HCT116 (cell line): ENCODE measurements around the gene CDC6. TPM values are rescaled to one million over a fixed set of nuclear protein-coding genes. Genes with fewer than 3 reads are reported as not detected.
A peak's percentile ranks its signal among the peaks of the same experiment; 100 is the strongest.

Experiments
- ATAC-seq: fragments of 200-7000 bp; cut with Tn5 transposase; 2 replicates; pipeline ENCODE4 v1.9.1; 2020; ENCODE audit warnings: mild to moderate bottlenecking, moderate library complexity
- BruUV-seq: library from RNA; stranded (reverse); fragments of 400-500 nt; replicated peaks from 2 replicates; lab custom pipeline; 2021; lab: Mats Ljungman, UMichigan
- CTCF ChIA-PET: fragments of 300-600 bp; sonication (Branson Sonifier 250); formaldehyde crosslinking; loops from one replicate; lab custom pipeline; 2021; ENCODE audit warnings: antibody characterized with exemption; lab: Charles Lee
- POLR2A ChIA-PET: fragments of 300-600, 350-600 bp; sonication (Branson Sonifier 250); formaldehyde crosslinking; loops from one replicate; lab custom pipeline; 2021; ENCODE audit warnings: antibody characterized with exemption; lab: Charles Lee
- RAD21 ChIA-PET, 2 experiments: fragments of 300-600 bp; sonication (Branson Sonifier 250); formaldehyde crosslinking; loops; one replicate each; lab custom pipeline; 2023; ENCODE audit warnings: low total read pairs in 2 of 2; ENCODE audit not compliant: uncharacterized antibody in 2 of 2, unreplicated experiment in 2 of 2, low non-redundant PET in 1 of 2; lab: Charles Lee
- DNase-seq: peaks from one replicate; pipeline ENCODE4 v3.0.0-alpha.2; 2010; ENCODE audit warnings: low read depth, low spot score
- H2AFZ ChIP-seq: fragments of 200-600 bp; shearing (Covaris generic), sonication (generic); 2 replicates; pipeline ENCODE4 v1.6.1; 2017; ENCODE audit warnings: low read depth, mixed run types, mixed read lengths, antibody characterized with exemption, low read length; ENCODE audit not compliant: poor library complexity, severe bottlenecking
- H3K27ac ChIP-seq: 2 replicates; pipeline ENCODE4 v1.5.1; 2012; ENCODE audit warnings: low read depth, low read length
- H3K27me3 ChIP-seq: fragments of 200-600 bp; sonication (generic); 2 replicates; pipeline ENCODE4 v1.6.1; 2016; ENCODE audit warnings: mixed run types, low read length, mixed read lengths; ENCODE audit not compliant: insufficient read depth
- H3K36me3 ChIP-seq, 2 experiments: fragments of 200-500 bp in 1 of 2; fragments of 200-600 bp in 1 of 2; sonication (Bioruptor generic) in 1 of 2; sonication (generic) in 1 of 2; 2 replicates each; pipeline versions ENCODE4 v1.5.1 to v1.6.1; 2014 to 2016; ENCODE audit warnings: low read length in 2 of 2, inconsistent platforms in 1 of 2, mixed read lengths in 1 of 2, mixed run types in 1 of 2; ENCODE audit not compliant: insufficient read depth in 2 of 2, control insufficient read depth in 1 of 2
- H3K4me1 ChIP-seq, 2 experiments: fragments of 200-600 bp in 1 of 2; sonication (generic) in 1 of 2; 2 replicates each; pipeline versions ENCODE4 v1.5.1 to v1.6.1; 2012 to 2017; ENCODE audit warnings: low read length in 2 of 2, inconsistent platforms in 1 of 2, mild to moderate bottlenecking in 1 of 2, mixed read lengths in 1 of 2, mixed run types in 1 of 2, moderate library complexity in 1 of 2; ENCODE audit not compliant: insufficient read depth in 2 of 2, control insufficient read depth in 1 of 2
- H3K4me2 ChIP-seq: fragments of 200-600 bp; sonication (generic); 2 replicates; pipeline ENCODE4 v1.6.1; 2017; ENCODE audit warnings: mixed run types, low read length, mixed read lengths
- H3K4me3 ChIP-seq, 2 experiments: fragments of 200-600 bp in 1 of 2; sonication (generic) in 1 of 2; replicated peaks in 1 of 2; 2 replicates each; pipeline ENCODE4 v1.5.1; 2011 to 2016; ENCODE audit warnings: low read length in 2 of 2, control low read depth in 1 of 2, low read depth in 1 of 2, mild to moderate bottlenecking in 1 of 2, mixed read lengths in 1 of 2, mixed run types in 1 of 2
- H3K79me2 ChIP-seq: fragments of 200-600 bp; sonication (generic); 2 replicates; pipeline ENCODE4 v1.6.1; 2017; ENCODE audit warnings: mild to moderate bottlenecking, mixed run types, low read length, moderate library complexity, mixed read lengths; ENCODE audit not compliant: insufficient read depth
- H3K9ac ChIP-seq: fragments of 200-600 bp; sonication (generic); 2 replicates; pipeline ENCODE4 v1.6.1; 2016; ENCODE audit warnings: low read length, mixed read lengths
- H3K9me2 ChIP-seq: fragments of 200-600 bp; sonication (generic), shearing (Covaris generic); 2 replicates; pipeline ENCODE4 v1.6.1; 2017; ENCODE audit warnings: mixed run types, mild to moderate bottlenecking, moderate library complexity; ENCODE audit not compliant: insufficient read depth
- H3K9me3 ChIP-seq, 2 experiments: fragments of 200-500 bp in 1 of 2; fragments of 200-600 bp in 1 of 2; sonication (Bioruptor generic) in 1 of 2; sonication (generic) in 1 of 2; 2 replicates each; pipeline ENCODE4 v1.6.1; 2014 to 2017; ENCODE audit warnings: low read length in 2 of 2, mixed read lengths in 2 of 2, inconsistent platforms in 1 of 2, low read depth in 1 of 2, mild to moderate bottlenecking in 1 of 2, mixed run types in 1 of 2, moderate library complexity in 1 of 2; ENCODE audit not compliant: control insufficient read depth in 1 of 2, insufficient read depth in 1 of 2
- H4K20me1 ChIP-seq: fragments of 200-600 bp; sonication (generic), shearing (Covaris generic); 2 replicates; pipeline ENCODE4 v1.6.1; 2017; ENCODE audit warnings: mixed run types, mild to moderate bottlenecking, moderate library complexity; ENCODE audit not compliant: insufficient read depth
- CBX3 ChIP-seq: IDR thresholded peaks from 2 replicates; pipeline ENCODE4 v1.6.1; 2012; ENCODE audit warnings: low read depth
- CEBPB ChIP-seq: IDR thresholded peaks from 2 replicates; pipeline ENCODE4 v1.6.1; 2012; ENCODE audit warnings: low read depth
- CTCF ChIP-seq, 3 experiments: fragments of 200-600 bp in 1 of 3; sonication (generic) in 1 of 3; IDR thresholded peaks in 2 of 3; conservative IDR thresholded peaks in 1 of 3; 2 replicates each; pipeline ENCODE4 v1.5.1; 2012 to 2017; ENCODE audit warnings: low read depth in 2 of 3, low read length in 2 of 3, antibody characterized with exemption in 1 of 3, borderline replicate concordance in 1 of 3, control low read depth in 1 of 3, mild to moderate bottlenecking in 1 of 3, mixed read lengths in 1 of 3, mixed run types in 1 of 3, moderate library complexity in 1 of 3; ENCODE audit not compliant: insufficient read depth in 1 of 3
- EGR1 ChIP-seq: IDR thresholded peaks from 2 replicates; pipeline ENCODE4 v1.6.1; 2012; ENCODE audit warnings: low read depth
- EZH2 ChIP-seq: fragments of 200-600 bp; sonication (generic); IDR thresholded peaks from 2 replicates; pipeline ENCODE4 v1.6.1; 2017; ENCODE audit warnings: antibody characterized with exemption, mixed run types
- EZH2phosphoT487 ChIP-seq: fragments of 200-600 bp; IDR thresholded peaks from 2 replicates; pipeline ENCODE4 v1.6.1; 2018; ENCODE audit warnings: antibody characterized with exemption, borderline replicate concordance
- FOSL1 ChIP-seq: IDR thresholded peaks from 2 replicates; pipeline ENCODE4 v1.6.1; 2012; ENCODE audit warnings: low read depth
- JUND ChIP-seq: IDR thresholded peaks from 2 replicates; pipeline ENCODE4 v1.6.1; 2012
- POLR2A ChIP-seq: IDR thresholded peaks from 2 replicates; pipeline ENCODE4 v1.7.0; 2011; ENCODE audit warnings: borderline replicate concordance; ENCODE audit not compliant: insufficient read depth, insufficient read length; ENCODE audit errors: extremely low read depth
- POLR2AphosphoS5 ChIP-seq: IDR thresholded peaks from 2 replicates; pipeline ENCODE4 v1.6.1; 2011; ENCODE audit warnings: mild to moderate bottlenecking, low read depth, low read length, moderate library complexity
- RAD21 ChIP-seq: IDR thresholded peaks from 2 replicates; pipeline ENCODE4 v1.6.1; 2012; ENCODE audit warnings: low read depth, mild to moderate bottlenecking
- SIN3A ChIP-seq: IDR thresholded peaks from 2 replicates; pipeline ENCODE4 v1.6.1; 2012; ENCODE audit warnings: low read depth
- SP1 ChIP-seq: IDR thresholded peaks from 2 replicates; pipeline ENCODE4 v1.6.1; 2012; ENCODE audit warnings: low read depth
- SRF ChIP-seq: IDR thresholded peaks from 2 replicates; pipeline ENCODE4 v1.6.1; 2012; ENCODE audit warnings: low read depth
- TCF7L2 ChIP-seq: IDR thresholded peaks from 2 replicates; pipeline ENCODE4 v1.7.0; 2011; ENCODE audit warnings: borderline replicate concordance, inconsistent platforms; ENCODE audit not compliant: insufficient read depth, insufficient read length; ENCODE audit errors: extremely low read depth
- ZBTB33 ChIP-seq: IDR thresholded peaks from 2 replicates; pipeline ENCODE4 v1.6.1; 2011; ENCODE audit warnings: mild to moderate bottlenecking, low read length, moderate library complexity; ENCODE audit not compliant: insufficient replicate concordance; ENCODE audit errors: extremely low read depth
- ZFX ChIP-seq: fragments of 450-650 bp; IDR thresholded peaks from 2 replicates; pipeline ENCODE4 v1.6.1; 2017
- intact Hi-C: fragments of 100-400 bp; cut with micrococcal nuclease; formaldehyde crosslinking; loops from 2 replicates; pipeline ENCODE4 v1.10.0; 2022
- total RNA-seq: library from RNA; stranded (reverse); gene quantifications from one replicate; pipeline ENCODE4 v1.2.1, GENCODE V29; 2021; ENCODE audit not compliant: unreplicated experiment
- TF ChIP-seq, protein P1 (sequence below): IDR thresholded peaks from 2 replicates; pipeline ENCODE4 v1.6.1; 2012
- TF ChIP-seq, protein P2 (sequence below): IDR thresholded peaks from 2 replicates; pipeline ENCODE4 v1.6.1; 2012
- TF ChIP-seq, protein P3 (sequence below): IDR thresholded peaks from 2 replicates; pipeline ENCODE4 v1.6.1; 2012; ENCODE audit warnings: low read depth

Gene CDC6
- total RNA-seq, 1 experiment from 2014 or later, result 117 TPM

- BruUV-seq, result no TSS peak
- H3K9ac ChIP-seq, result peak overlapping the region; percentile 66
- peaks cover 43 to 64% of the 10 kb centered on the region in 2 experiments for H3K4me1 ChIP-seq
- TF ChIP-seq TCF7L2 (no peak), FOSL1 (no peak), RAD21 (no peak), SIN3A (no peak), ZBTB33 (no peak), EGR1 (no peak), CEBPB (no peak), SRF (no peak), JUND (no peak), POLR2A (no peak), CBX3 (no peak), EZH2phosphoT487 (no peak), SP1 (no peak), EZH2 (no peak), POLR2AphosphoS5 (no peak), CTCF (IDR thresholded peaks at IDR 0.05 in 2 of 3, conservative IDR thresholded peaks at IDR 0.05 in 1 of 3; ENCODE audit: borderline replicate concordance in 1 of 3, insufficient read depth in 1 of 3, low read depth in 2 of 3, low read length in 2 of 3) (no peak), ZFX (no peak)
- TF ChIP-seq, protein P1, sequence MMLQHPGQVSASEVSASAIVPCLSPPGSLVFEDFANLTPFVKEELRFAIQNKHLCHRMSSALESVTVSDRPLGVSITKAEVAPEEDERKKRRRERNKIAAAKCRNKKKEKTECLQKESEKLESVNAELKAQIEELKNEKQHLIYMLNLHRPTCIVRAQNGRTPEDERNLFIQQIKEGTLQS, result no peak
- TF ChIP-seq, protein P2, sequence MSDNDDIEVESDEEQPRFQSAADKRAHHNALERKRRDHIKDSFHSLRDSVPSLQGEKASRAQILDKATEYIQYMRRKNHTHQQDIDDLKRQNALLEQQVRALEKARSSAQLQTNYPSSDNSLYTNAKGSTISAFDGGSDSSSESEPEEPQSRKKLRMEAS, result no peak
- TF ChIP-seq, protein P3, sequence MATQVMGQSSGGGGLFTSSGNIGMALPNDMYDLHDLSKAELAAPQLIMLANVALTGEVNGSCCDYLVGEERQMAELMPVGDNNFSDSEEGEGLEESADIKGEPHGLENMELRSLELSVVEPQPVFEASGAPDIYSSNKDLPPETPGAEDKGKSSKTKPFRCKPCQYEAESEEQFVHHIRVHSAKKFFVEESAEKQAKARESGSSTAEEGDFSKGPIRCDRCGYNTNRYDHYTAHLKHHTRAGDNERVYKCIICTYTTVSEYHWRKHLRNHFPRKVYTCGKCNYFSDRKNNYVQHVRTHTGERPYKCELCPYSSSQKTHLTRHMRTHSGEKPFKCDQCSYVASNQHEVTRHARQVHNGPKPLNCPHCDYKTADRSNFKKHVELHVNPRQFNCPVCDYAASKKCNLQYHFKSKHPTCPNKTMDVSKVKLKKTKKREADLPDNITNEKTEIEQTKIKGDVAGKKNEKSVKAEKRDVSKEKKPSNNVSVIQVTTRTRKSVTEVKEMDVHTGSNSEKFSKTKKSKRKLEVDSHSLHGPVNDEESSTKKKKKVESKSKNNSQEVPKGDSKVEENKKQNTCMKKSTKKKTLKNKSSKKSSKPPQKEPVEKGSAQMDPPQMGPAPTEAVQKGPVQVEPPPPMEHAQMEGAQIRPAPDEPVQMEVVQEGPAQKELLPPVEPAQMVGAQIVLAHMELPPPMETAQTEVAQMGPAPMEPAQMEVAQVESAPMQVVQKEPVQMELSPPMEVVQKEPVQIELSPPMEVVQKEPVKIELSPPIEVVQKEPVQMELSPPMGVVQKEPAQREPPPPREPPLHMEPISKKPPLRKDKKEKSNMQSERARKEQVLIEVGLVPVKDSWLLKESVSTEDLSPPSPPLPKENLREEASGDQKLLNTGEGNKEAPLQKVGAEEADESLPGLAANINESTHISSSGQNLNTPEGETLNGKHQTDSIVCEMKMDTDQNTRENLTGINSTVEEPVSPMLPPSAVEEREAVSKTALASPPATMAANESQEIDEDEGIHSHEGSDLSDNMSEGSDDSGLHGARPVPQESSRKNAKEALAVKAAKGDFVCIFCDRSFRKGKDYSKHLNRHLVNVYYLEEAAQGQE, result no peak
- POLR2A ChIA-PET, result no interaction called here
- ATAC-seq (no peak), DNase-seq (no peak)
- H3K27me3 ChIP-seq, result no peaks in the 10 kb centered on the region
- peak overlapping the region; percentile 46 to 56 for H3K4me3 ChIP-seq
- peak overlapping the region; percentile 60 for H3K27ac ChIP-seq
- RAD21 ChIA-PET, result no interaction called here
- H2AFZ ChIP-seq, result no peak overlapping the region
- no peaks in the 10 kb centered on the region for H3K9me2 ChIP-seq
- peaks cover 86% of the 10 kb centered on the region for H3K79me2 ChIP-seq
- intact Hi-C loops, result no loop called here
- H3K36me3 ChIP-seq, result no peaks in the 10 kb centered on the region
- no peaks in the 10 kb centered on the region for H3K9me3 ChIP-seq
- peak overlapping the region; percentile 95 for H3K4me2 ChIP-seq
- H4K20me1 ChIP-seq, result no peaks in the 10 kb centered on the region
- CTCF ChIA-PET, result no interaction called here
Observed at GRCh38 chr17:40321961-40322357, 34.3 kb downstream of the CDC6 start.
